Fibroblast of villous mesenchyme (primary cell): ENCODE measurements around the gene HMGXB3. TPM values are rescaled to one million over a fixed set of nuclear protein-coding genes. Genes with fewer than 3 reads are reported as not detected.

ENCODE experiments used
- DNase-seq: peaks from one replicate; pipeline ENCODE4 v3.0.0-alpha.2; 2010; ENCODE audit warnings: low read depth
- H3K4me3 ChIP-seq: 2 replicates; pipeline ENCODE4 v1.5.1; 2011; ENCODE audit warnings: low read depth, mild to moderate bottlenecking, low read length
- total RNA-seq: library from RNA; depleted of rRNA; stranded (reverse); fragments of >200 nt; gene quantifications from 2 replicates; pipeline ENCODE4 v1.2.3, GENCODE V29; 2012
- TF ChIP-seq, protein P1 (sequence below): IDR thresholded peaks from 2 replicates; pipeline ENCODE4 v1.5.1; 2012; ENCODE audit warnings: low read depth, mild to moderate bottlenecking, low read length; ENCODE audit not compliant: insufficient read depth

The HMGXB3 gene
- total RNA-seq, 1 donor: 45.3 TPM

DNA sequence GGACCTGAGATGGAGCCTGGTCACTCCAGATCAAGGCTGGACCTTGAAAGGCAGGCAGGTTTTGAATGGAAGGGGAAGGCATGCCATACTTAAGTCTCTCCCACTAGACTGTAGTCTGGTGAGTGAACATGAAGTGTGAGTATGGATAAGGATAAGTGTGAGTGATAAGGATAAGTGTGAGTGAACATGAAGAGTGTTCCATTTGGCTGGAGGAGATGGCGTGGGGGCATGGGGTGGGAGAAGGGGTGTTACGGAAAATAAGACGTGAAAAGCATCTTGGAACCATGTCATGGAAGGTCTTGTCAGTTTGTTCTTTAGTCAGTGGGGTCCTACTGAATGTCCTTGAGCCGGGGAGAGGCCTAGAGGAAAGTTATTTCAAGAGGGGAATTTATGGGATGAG, 32.8 kb downstream of the HMGXB3 start:
- no peak overlapping the region for H3K4me3 ChIP-seq
- no peak for DNase-seq
- TF ChIP-seq, protein P1, sequence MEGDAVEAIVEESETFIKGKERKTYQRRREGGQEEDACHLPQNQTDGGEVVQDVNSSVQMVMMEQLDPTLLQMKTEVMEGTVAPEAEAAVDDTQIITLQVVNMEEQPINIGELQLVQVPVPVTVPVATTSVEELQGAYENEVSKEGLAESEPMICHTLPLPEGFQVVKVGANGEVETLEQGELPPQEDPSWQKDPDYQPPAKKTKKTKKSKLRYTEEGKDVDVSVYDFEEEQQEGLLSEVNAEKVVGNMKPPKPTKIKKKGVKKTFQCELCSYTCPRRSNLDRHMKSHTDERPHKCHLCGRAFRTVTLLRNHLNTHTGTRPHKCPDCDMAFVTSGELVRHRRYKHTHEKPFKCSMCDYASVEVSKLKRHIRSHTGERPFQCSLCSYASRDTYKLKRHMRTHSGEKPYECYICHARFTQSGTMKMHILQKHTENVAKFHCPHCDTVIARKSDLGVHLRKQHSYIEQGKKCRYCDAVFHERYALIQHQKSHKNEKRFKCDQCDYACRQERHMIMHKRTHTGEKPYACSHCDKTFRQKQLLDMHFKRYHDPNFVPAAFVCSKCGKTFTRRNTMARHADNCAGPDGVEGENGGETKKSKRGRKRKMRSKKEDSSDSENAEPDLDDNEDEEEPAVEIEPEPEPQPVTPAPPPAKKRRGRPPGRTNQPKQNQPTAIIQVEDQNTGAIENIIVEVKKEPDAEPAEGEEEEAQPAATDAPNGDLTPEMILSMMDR: no peak

DNA sequence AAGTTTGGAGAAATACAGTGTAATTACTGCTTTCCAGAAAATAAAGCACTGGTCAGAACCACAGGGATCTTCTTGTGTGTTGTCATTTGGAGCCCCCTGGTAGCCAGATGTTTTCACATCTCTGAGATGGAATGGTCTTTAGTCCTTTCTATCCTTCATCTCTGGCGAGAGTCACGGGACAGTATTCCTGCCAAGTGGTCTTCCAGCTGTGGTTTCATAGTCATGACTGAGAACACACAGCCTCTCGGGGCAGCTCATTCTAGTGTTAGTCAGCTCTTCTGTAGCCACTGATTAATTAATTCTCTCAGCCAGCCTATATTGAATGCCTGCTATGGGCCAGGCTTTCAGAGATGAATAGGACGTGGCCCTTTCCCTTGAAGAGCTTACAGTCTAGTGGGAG, 34.1 kb downstream of the HMGXB3 start:
- H3K4me3 ChIP-seq: no peak overlapping the region
- peak; percentile 78 for DNase-seq
- TF ChIP-seq, protein P1: no peak

DNA sequence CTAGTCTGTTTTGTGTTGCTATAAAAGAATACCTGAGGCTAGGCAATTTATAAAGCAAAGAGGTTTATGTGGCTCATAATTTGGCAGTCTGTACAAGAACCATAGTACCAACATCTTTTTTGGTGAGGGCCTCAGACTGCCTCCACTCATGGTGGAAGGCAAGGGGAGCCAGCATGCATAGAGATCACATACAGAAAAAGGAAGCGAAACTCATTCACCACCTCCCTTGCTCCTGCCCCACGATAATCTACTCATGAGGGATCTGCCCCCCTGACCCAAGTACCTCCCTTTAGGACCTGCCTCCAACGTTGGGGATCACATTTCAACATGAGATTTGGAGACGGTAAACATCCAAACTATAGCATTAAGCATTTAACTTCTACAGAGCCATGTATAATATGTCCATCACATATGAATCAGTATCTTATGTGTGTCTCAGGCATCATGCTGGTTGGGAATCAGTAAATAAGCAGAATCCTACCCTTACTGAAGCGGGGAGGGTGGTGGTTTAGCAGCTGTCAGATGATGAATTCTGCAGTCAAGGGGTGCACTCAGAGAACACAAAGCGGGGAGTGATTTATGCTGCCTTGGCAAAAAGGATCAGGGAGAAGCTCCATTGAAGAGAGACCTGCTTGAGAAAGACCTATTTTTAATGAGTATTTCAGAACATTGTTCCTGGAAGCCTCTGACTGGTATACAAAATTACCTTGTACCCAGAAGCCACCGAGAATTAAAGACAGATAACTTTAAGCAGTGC, 34.8 kb downstream of the HMGXB3 start:
- DNase-seq: no peak

DNA sequence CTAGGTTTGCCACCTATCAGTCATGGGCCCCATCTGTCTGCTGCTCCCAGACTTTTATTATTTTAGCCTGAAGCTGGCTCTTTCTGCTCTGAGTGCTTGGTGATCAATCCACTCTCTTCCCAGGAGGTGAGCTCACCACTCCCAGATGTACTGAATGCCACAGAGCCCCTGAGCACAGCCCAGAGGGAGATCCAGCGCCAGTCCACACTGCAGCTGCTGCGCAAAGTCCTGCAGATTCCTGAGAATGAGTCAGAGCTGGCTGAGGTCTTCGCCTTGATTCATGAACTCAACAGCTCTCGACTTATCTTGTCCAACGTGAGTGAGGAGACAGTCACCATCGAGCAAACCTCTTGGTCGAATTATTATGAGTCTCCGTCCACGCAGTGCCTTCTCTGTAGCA, 36.0 kb downstream of the HMGXB3 start:
- H3K4me3 ChIP-seq: no peak overlapping the region
- TF ChIP-seq, protein P1: no peak

More for the DNA sequence above, 34.8 kb downstream of the HMGXB3 start:
- TF ChIP-seq, protein P1: no peak
- H3K4me3 ChIP-seq: no peak overlapping the region

DNA sequence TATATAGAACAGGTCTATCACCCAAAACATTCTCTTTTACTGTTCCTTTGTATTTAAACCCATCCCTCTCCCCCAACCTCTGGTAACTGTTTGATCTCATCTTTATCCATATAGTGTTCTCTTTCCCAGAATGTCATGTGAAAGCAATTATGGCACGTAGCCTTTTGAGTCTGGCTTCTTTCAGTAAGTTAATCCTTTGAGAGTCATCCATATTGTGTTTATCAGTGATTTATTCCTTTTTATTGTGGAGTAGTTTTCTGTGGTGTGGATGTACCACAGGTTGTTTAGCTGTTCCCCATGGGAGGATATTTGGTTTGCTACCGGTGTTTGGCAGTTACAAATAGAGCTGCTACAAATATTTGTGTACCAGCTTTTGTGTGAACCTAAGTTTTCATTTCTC, 38.0 kb downstream of the HMGXB3 start:
- TF ChIP-seq, protein P1: no peak
- peak; percentile 42 for DNase-seq
- H3K4me3 ChIP-seq: no peak overlapping the region

More for the DNA sequence above, 36.0 kb downstream of the HMGXB3 start:
- DNase-seq: peak; percentile 96

DNA sequence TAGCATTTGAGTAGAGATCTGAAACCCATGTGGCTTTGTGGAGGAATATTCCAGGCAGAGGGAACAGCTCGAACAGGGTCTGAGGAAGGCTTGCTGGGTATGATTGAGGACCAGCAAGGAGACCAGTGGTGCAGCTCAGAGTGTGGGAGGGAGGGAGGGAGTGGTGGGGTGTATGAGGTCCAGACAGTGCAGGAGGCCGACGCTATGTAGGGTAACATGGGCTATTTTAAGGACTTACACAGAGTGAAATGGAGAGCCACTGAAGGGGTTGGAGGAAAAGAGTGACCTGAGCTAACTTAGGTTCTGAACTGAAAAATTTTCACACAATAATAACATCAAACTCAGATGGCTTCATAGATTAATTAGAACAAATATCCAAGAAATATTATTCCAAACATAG, 41.9 kb downstream of the HMGXB3 start:
- no peak for DNase-seq
- no peak overlapping the region for H3K4me3 ChIP-seq
- TF ChIP-seq, protein P1: no peak

DNA sequence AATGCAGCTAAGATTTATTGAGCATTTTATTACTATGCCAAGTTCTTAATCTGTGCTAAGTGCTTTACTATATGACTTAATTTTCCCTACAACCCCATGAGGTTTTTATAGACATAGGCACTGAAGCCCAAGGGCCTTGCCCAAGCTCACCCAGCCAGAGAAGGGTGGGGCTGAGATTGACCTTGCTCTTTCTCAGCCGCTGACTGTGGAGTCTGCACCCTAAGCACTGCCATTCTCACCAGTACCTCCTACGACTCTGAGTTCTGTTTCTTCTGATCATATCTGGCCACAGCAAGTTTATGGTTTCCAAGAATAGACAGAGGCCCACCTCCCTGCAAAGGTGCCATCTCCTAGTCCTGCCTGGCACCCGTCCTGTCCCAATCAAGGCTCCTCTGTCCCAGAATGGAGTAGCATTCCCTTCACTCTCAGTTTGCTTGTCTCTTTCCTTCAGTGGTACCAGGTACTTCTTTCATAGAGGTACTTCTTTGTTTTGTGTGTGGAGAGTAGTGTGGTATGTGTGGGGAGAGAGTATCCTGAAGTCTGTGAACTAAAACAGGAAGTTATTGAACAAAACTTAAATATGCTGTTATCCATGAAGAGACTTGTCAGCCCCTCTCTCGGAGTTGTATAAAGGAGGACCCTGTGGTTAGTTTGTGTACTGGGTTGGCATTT, 43.3 kb downstream of the HMGXB3 start:
- TF ChIP-seq, protein P1: no peak
- H3K4me3 ChIP-seq: no peak overlapping the region

More for the DNA sequence above, 43.3 kb downstream of the HMGXB3 start:
- peak; percentile 72 for DNase-seq
